Suppressor macrophage (primary cell): ENCODE measurements around the gene PPP1R9A.

Source experiments
- DNase-seq, 4 experiments: peaks; one replicate each; pipeline ENCODE4 v3.0.0-alpha.2; 2020 to 2022
- total RNA-seq, 17 experiments: gene quantifications; one replicate each; lab custom pipeline; 2026; ENCODE audit warnings: mixed read lengths in 6 of 17, inconsistent platforms in 3 of 17; lab: John Stamatoyannopoulos, UW

PPP1R9A gene
- total RNA-seq, result 0.07 to 5.8 (median 1.5) reads per million in 17 experiments

- peak; percentile 1 to 47 (median 10) for DNase-seq
Observed at GRCh38 chr7:94907026-94907810, at the start of gene PPP1R9A. TSS of gene PPP1R9A (plus strand) at chr7:94907594. CDS start at chr7:94910114, 2,520 bp downstream.

- no peak for DNase-seq
Observed at GRCh38 chr7:94871132-94871531, 36.3 kb upstream of the PPP1R9A start.

GRCh38 chr7:94873239-94873638 lies 34.2 kb upstream of the PPP1R9A start:
- DNase-seq, result no peak

GRCh38 chr7:94874036-94874785 lies 33.2 kb upstream of the PPP1R9A start:
- DNase-seq, result no peak

GRCh38 chr7:94875201-94875600 lies 32.2 kb upstream of the PPP1R9A start:
- DNase-seq, result no peak

GRCh38 chr7:94877731-94878670 lies 29.4 kb upstream of the PPP1R9A start:
- no peak for DNase-seq

- DNase-seq, result no peak
Observed at GRCh38 chr7:94882891-94883290, 24.5 kb upstream of the PPP1R9A start.

GRCh38 chr7:94883616-94884015 lies 23.8 kb upstream of the PPP1R9A start:
- DNase-seq, result no peak

- peak in 3 of 4 experiments; percentile 9 to 18 (median 11) for DNase-seq
Observed at GRCh38 chr7:94888551-94888950, 18.8 kb upstream of the PPP1R9A start.

GRCh38 chr7:94888995-94889523 lies 18.3 kb upstream of the PPP1R9A start:
- no peak for DNase-seq

GRCh38 chr7:94890216-94890615 lies 17.2 kb upstream of the PPP1R9A start:
- no peak for DNase-seq

- DNase-seq, result no peak
Observed at GRCh38 chr7:94893661-94894060, 13.7 kb upstream of the PPP1R9A start.

GRCh38 chr7:94897541-94897940 lies 9.9 kb upstream of the PPP1R9A start:
- no peak for DNase-seq

- DNase-seq, result no peak
Observed at GRCh38 chr7:94898340-94898739, 9.1 kb upstream of the PPP1R9A start.

GRCh38 chr7:94901981-94902380 lies 5.4 kb upstream of the PPP1R9A start:
- DNase-seq, result no peak

GRCh38 chr7:94903971-94904370 lies 3.4 kb upstream of the PPP1R9A start:
- no peak for DNase-seq

- no peak for DNase-seq
Observed at GRCh38 chr7:94904982-94905381, 2.4 kb upstream of the PPP1R9A start.

- DNase-seq, result no peak
Observed at GRCh38 chr7:94906065-94906851, 1.1 kb upstream of the PPP1R9A start.

- peak in 3 of 4 experiments; percentile 11 to 44 (median 14) for DNase-seq
Observed at GRCh38 chr7:94907811-94908322, 473 bp downstream of the PPP1R9A start.

GRCh38 chr7:94908323-94909178 lies 1.2 kb downstream of the PPP1R9A start:
- peak in 1 of 4 experiments; percentile 3 for DNase-seq
